Endothelial cell of umbilical vein (primary cell): ENCODE results near the gene PLA2G6. TPM values are rescaled to one million over a fixed set of nuclear protein-coding genes. Genes with fewer than 3 reads are reported as not detected.

ENCODE experiments used
- BruUV-seq: library from RNA; stranded (reverse); fragments of 400-500 nt; replicated peaks from 2 replicates; lab custom pipeline; 2021; lab: Mats Ljungman, UMichigan
- CTCF ChIA-PET: fragments of 300-600, 350-600 bp; sonication (Branson Sonifier 250); formaldehyde crosslinking; loops from one replicate; lab custom pipeline; 2021; ENCODE audit warnings: antibody characterized with exemption, inconsistent platforms; lab: Charles Lee
- POLR2A ChIA-PET: fragments of 300-600, 350-600 bp; sonication (Branson Sonifier 250); formaldehyde crosslinking; loops from one replicate; lab custom pipeline; 2021; ENCODE audit warnings: antibody characterized with exemption, inconsistent platforms; lab: Charles Lee
- DNase-seq: peaks from one replicate; pipeline ENCODE4 v3.0.0-alpha.2; 2011; ENCODE audit warnings: low read depth, low spot score
- FAIRE-seq: peaks from 2 replicates; lab custom pipeline; 2011; peaks lifted over from hg19 to GRCh38; lab: Jason Lieb, UNC
- H2AFZ ChIP-seq: 2 replicates; pipeline ENCODE4 v1.6.0; 2012; ENCODE audit warnings: low read depth, low read length, control low read depth, inconsistent platforms
- H3K27ac ChIP-seq: 2 replicates; pipeline ENCODE4 v1.5.1; 2011; ENCODE audit warnings: low read depth, mild to moderate bottlenecking, control low read depth, low read length, moderate library complexity; ENCODE audit not compliant: insufficient read depth
- H3K27me3 ChIP-seq, 2 experiments: 2 replicates each; pipeline versions ENCODE4 v1.6.0 to v1.6.1; 2011; ENCODE audit warnings: low read length in 2 of 2, mixed read lengths in 1 of 2; ENCODE audit not compliant: control insufficient read depth in 2 of 2, insufficient read depth in 2 of 2
- H3K36me3 ChIP-seq, 2 experiments: 2 replicates in 1 of 2; 3 replicates in 1 of 2; pipeline ENCODE4 v1.5.1; 2011; ENCODE audit warnings: low read length in 2 of 2, mild to moderate bottlenecking in 1 of 2, moderate library complexity in 1 of 2; ENCODE audit not compliant: control insufficient read depth in 2 of 2, insufficient read depth in 2 of 2; ENCODE audit errors: extremely low read depth in 1 of 2
- H3K4me1 ChIP-seq: 3 replicates; pipeline ENCODE4 v1.5.1; 2011; ENCODE audit warnings: mild to moderate bottlenecking, low read length; ENCODE audit not compliant: control insufficient read depth, insufficient read depth; ENCODE audit errors: extremely low read depth
- H3K4me2 ChIP-seq: 2 replicates; pipeline ENCODE4 v1.6.1; 2011; ENCODE audit warnings: low read length, control low read depth, mixed read lengths; ENCODE audit not compliant: insufficient read depth
- H3K4me3 ChIP-seq, 3 experiments: fragments of 200-600 bp in 1 of 3; sonication (generic), shearing (Covaris generic) in 1 of 3; replicated peaks in 1 of 3; 2 replicates each; pipeline ENCODE4 v1.5.1; 2011 to 2016; ENCODE audit warnings: control low read depth in 3 of 3, low read length in 3 of 3, mild to moderate bottlenecking in 2 of 3, inconsistent platforms in 1 of 3, low read depth in 1 of 3, moderate library complexity in 1 of 3; ENCODE audit not compliant: insufficient read depth in 1 of 3
- H3K79me2 ChIP-seq: 2 replicates; pipeline ENCODE4 v1.6.0; 2012; ENCODE audit warnings: low read length, inconsistent platforms; ENCODE audit not compliant: control insufficient read depth, insufficient read depth
- H3K9ac ChIP-seq: replicated peaks from 2 replicates; pipeline ENCODE3; 2011; ENCODE audit warnings: low read length, control low read depth; ENCODE audit not compliant: insufficient read depth; ENCODE audit errors: extremely low read depth
- H3K9me1 ChIP-seq: replicated peaks from 3 replicates; pipeline ENCODE4 v1.6.0; 2011; ENCODE audit warnings: mild to moderate bottlenecking, low read length; ENCODE audit not compliant: control insufficient read depth, insufficient read depth; ENCODE audit errors: extremely low read depth
- H3K9me3 ChIP-seq: replicated peaks from 2 replicates; pipeline ENCODE4 v1.5.1; 2012; ENCODE audit warnings: low read length, inconsistent platforms; ENCODE audit not compliant: control insufficient read depth, insufficient read depth
- H4K20me1 ChIP-seq: replicated peaks from 2 replicates; pipeline ENCODE3; 2011; ENCODE audit warnings: mild to moderate bottlenecking, low read length; ENCODE audit not compliant: control insufficient read depth, insufficient read depth; ENCODE audit errors: extremely low read depth
- EZH2 ChIP-seq: IDR thresholded peaks from 2 replicates; pipeline ENCODE4 v1.6.1; 2012; ENCODE audit warnings: borderline replicate concordance, low read depth, mild to moderate bottlenecking, moderate library complexity, low read length, inconsistent platforms; ENCODE audit not compliant: severe bottlenecking
- FOS ChIP-seq: IDR thresholded peaks from 2 replicates; pipeline ENCODE4 v1.6.1; 2011; ENCODE audit warnings: mild to moderate bottlenecking, low read length, moderate library complexity, borderline replicate concordance; ENCODE audit not compliant: insufficient read depth
- GATA2 ChIP-seq: IDR thresholded peaks from 2 replicates; pipeline ENCODE4 v1.7.0; 2011; ENCODE audit warnings: low read depth, mild to moderate bottlenecking, moderate library complexity, mixed read lengths, low read length; ENCODE audit not compliant: insufficient read length, insufficient read depth
- JUN ChIP-seq: IDR thresholded peaks from 2 replicates; pipeline ENCODE4 v1.6.1; 2011; ENCODE audit warnings: borderline replicate concordance, low read depth; ENCODE audit not compliant: insufficient read length, insufficient read depth
- MAX ChIP-seq: IDR thresholded peaks from 2 replicates; pipeline ENCODE4 v1.6.1; 2011; ENCODE audit not compliant: insufficient read depth, insufficient read length
- MYC ChIP-seq: IDR thresholded peaks from one replicate; pipeline ENCODE4 v1.6.1; 2011; ENCODE audit warnings: mild to moderate bottlenecking, low read depth, low read length
- POLR2A ChIP-seq: IDR thresholded peaks from 2 replicates; pipeline ENCODE4 v1.6.1; 2012; ENCODE audit warnings: low read depth, mild to moderate bottlenecking, control low read depth, low read length
- POLR2AphosphoS5 ChIP-seq: IDR thresholded peaks from 2 replicates; pipeline ENCODE4 v1.6.1; 2012; ENCODE audit warnings: low read depth, mild to moderate bottlenecking, control low read depth, low read length, moderate library complexity; ENCODE audit not compliant: insufficient read depth
- dilution Hi-C: fragments of 300-500 bp; cut with MboI; formaldehyde crosslinking; loops from one replicate; pipeline ENCODE4 v1.15.0; 2019; ENCODE audit warnings: low sequenced_read_pairs; ENCODE audit not compliant: extremely low pct_ligation_motif_present
- intact Hi-C: fragments of 100-400 bp; cut with micrococcal nuclease; formaldehyde crosslinking; loops from one replicate; pipeline ENCODE4 v1.10.0; 2022
- polyA plus RNA-seq, 4 experiments: library from polyadenylated mRNA; depleted of rRNA in 3 of 4; stranded (reverse) in 3 of 4; unstranded in 1 of 4; fragments of >200 nt; gene quantifications; 2 replicates each; pipeline versions ENCODE4 v1.2.1 to v1.2.3, GENCODE V29; 2011 to 2012; ENCODE audit warnings: missing spikeins in 1 of 4
- total RNA-seq: library from RNA; stranded (reverse); gene quantifications from 2 replicates; pipeline ENCODE4 v1.2.3, GENCODE V29; 2021
- TF ChIP-seq, protein P1 (sequence below), 2 donors: IDR thresholded peaks; 1 replicate in 1 of 2; 2 replicates in 1 of 2; pipeline ENCODE4 v1.5.1; 2011; ENCODE audit warnings: low read length in 2 of 2, mild to moderate bottlenecking in 2 of 2, moderate library complexity in 2 of 2, control low read depth in 1 of 2, inconsistent platforms in 1 of 2, low read depth in 1 of 2; ENCODE audit not compliant: insufficient read depth in 1 of 2; ENCODE audit errors: extremely low read depth in 1 of 2

PLA2G6 gene
- total and polyA plus RNA-seq, 2 donors (not counting 3 experiments of a cell fraction or from before 2014, with no cell fraction given) = 6.6 to 10.3 TPM

GRCh38 chr22:38175206-38176118 is 6.2 kb downstream of the PLA2G6 start:
- ChIA-PET POLR2A (interaction anchor here (0.7 to 2.5 kb wide), 7 partner anchors 8 to 59 kb away, joined by 3 to 11 read pairs (median 7); partner anchors contain the start of gene MAFF), CTCF (interaction anchor here (0.6 to 3.3 kb wide), 11 partner anchors 23 to 123 kb away, joined by 3 to 22 read pairs (median 4); partner anchors contain the start of gene MAFF)
- Histone ChIP-seq H3K27me3 (no peaks in the 10 kb centered on the region), H2AFZ (no peak overlapping the region), H3K9me1 (no peaks in the 10 kb centered on the region), H3K4me1 (peaks cover 62% of the 10 kb centered on the region), H3K79me2 (no peaks in the 10 kb centered on the region), H3K4me3 (no peak overlapping the region), H3K36me3 (no peaks in the 10 kb centered on the region), H3K27ac (peak overlapping the region; percentile 99), H3K9ac (peak overlapping the region; percentile 73), H3K9me3 (no peaks in the 10 kb centered on the region), H4K20me1 (no peaks in the 10 kb centered on the region), H3K4me2 (peak overlapping the region; percentile 4)
- TF ChIP-seq MYC (no peak), JUN (no peak), EZH2 (no peak), POLR2A (no peak), POLR2AphosphoS5 (no peak), MAX (no peak), FOS (no peak), GATA2 (no peak)
- TF ChIP-seq, protein P1, sequence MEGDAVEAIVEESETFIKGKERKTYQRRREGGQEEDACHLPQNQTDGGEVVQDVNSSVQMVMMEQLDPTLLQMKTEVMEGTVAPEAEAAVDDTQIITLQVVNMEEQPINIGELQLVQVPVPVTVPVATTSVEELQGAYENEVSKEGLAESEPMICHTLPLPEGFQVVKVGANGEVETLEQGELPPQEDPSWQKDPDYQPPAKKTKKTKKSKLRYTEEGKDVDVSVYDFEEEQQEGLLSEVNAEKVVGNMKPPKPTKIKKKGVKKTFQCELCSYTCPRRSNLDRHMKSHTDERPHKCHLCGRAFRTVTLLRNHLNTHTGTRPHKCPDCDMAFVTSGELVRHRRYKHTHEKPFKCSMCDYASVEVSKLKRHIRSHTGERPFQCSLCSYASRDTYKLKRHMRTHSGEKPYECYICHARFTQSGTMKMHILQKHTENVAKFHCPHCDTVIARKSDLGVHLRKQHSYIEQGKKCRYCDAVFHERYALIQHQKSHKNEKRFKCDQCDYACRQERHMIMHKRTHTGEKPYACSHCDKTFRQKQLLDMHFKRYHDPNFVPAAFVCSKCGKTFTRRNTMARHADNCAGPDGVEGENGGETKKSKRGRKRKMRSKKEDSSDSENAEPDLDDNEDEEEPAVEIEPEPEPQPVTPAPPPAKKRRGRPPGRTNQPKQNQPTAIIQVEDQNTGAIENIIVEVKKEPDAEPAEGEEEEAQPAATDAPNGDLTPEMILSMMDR (IDR thresholded peaks at IDR 0.05; ENCODE audit: extremely low read depth in 1 of 2, insufficient read depth in 1 of 2, low read depth in 1 of 2, low read length in 2 of 2) = no peak
- TSS peak; percentile 86 for BruUV-seq
- intact Hi-C loops = loop anchor here (1.0 to 2.0 kb wide), 4 partner anchors 27 to 63 kb away; no protein-coding TSS in a partner anchor
- dilution Hi-C loops = no loop called here
- no peak for DNase-seq
- no peak for FAIRE-seq
